Loucy (cell line): ENCODE measurements around the gene SGF29.

ENCODE experiments used
- H2AFZ ChIP-seq: fragments of 200-600 bp; sonication (generic); 2 replicates; pipeline ENCODE4 v1.6.0; 2016; ENCODE audit warnings: antibody characterized with exemption, mild to moderate bottlenecking, low read length, moderate library complexity
- H3F3A ChIP-seq: fragments of 200-600 bp; 2 replicates; pipeline ENCODE4 v1.6.0; 2016; ENCODE audit warnings: antibody characterized with exemption, low read depth, mild to moderate bottlenecking
- H3K27me3 ChIP-seq: fragments of 200-600 bp; sonication (generic); 2 replicates; pipeline ENCODE4 v1.6.1; 2014; ENCODE audit warnings: low read length, mild to moderate bottlenecking; ENCODE audit not compliant: insufficient read depth, poor library complexity, severe bottlenecking
- H3K36me3 ChIP-seq: fragments of 200-600 bp; sonication (generic); 2 replicates; pipeline ENCODE4 v1.6.1; 2016; ENCODE audit warnings: low read length; ENCODE audit not compliant: insufficient read depth
- H3K4me1 ChIP-seq: fragments of 200-600 bp; sonication (generic); 2 replicates; pipeline ENCODE4 v1.5.1; 2014; ENCODE audit warnings: low read length, mild to moderate bottlenecking; ENCODE audit not compliant: insufficient read depth, poor library complexity, severe bottlenecking
- H3K4me2 ChIP-seq: fragments of 200-600 bp; sonication (generic); 2 replicates; pipeline ENCODE4 v1.6.0; 2014; ENCODE audit warnings: antibody characterized with exemption, low read length, low read depth, mild to moderate bottlenecking; ENCODE audit not compliant: poor library complexity, severe bottlenecking
- H3K4me3 ChIP-seq: fragments of 200-600 bp; sonication (generic); 2 replicates; pipeline ENCODE4 v1.5.1; 2014; ENCODE audit warnings: low read length, mild to moderate bottlenecking, mixed read lengths; ENCODE audit not compliant: poor library complexity, severe bottlenecking
- H3K79me2 ChIP-seq: fragments of 200-600 bp; sonication (generic); 2 replicates; pipeline ENCODE4 v1.6.1; 2014; ENCODE audit warnings: low read length; ENCODE audit not compliant: insufficient read depth
- H3K9ac ChIP-seq: fragments of 200-600 bp; sonication (generic); 2 replicates; pipeline ENCODE4 v1.6.0; 2014; ENCODE audit warnings: mild to moderate bottlenecking, low read depth, low read length, moderate library complexity; ENCODE audit not compliant: poor library complexity, severe bottlenecking
- H3K9me2 ChIP-seq: fragments of 200-600 bp; sonication (generic); replicated peaks from 2 replicates; pipeline ENCODE4 v1.6.1; 2016; ENCODE audit warnings: low read depth, low read length, mixed read lengths
- H3K9me3 ChIP-seq: fragments of 200-600 bp; sonication (generic); 2 replicates; pipeline ENCODE4 v1.6.1; 2014; ENCODE audit warnings: mild to moderate bottlenecking, antibody characterized with exemption, low read length, low read depth; ENCODE audit not compliant: insufficient read depth
- H4K20me1 ChIP-seq: fragments of 200-600 bp; sonication (generic); 2 replicates; pipeline ENCODE4 v1.6.0; 2014; ENCODE audit warnings: antibody characterized with exemption, low read length, mild to moderate bottlenecking; ENCODE audit not compliant: insufficient read depth, poor library complexity, severe bottlenecking
- EZH2phosphoT487 ChIP-seq: fragments of 200-600 bp; IDR thresholded peaks from 2 replicates; pipeline ENCODE4 v1.6.1; 2018; ENCODE audit warnings: antibody characterized with exemption, mild to moderate bottlenecking, moderate library complexity, borderline replicate concordance
- TF ChIP-seq, protein P1 (sequence below): fragments of 200-600 bp; sonication (generic); conservative IDR thresholded peaks from 2 replicates; pipeline ENCODE4 v1.5.1; 2014; ENCODE audit warnings: mild to moderate bottlenecking, antibody characterized with exemption, low read length

Gene SGF29

DNA sequence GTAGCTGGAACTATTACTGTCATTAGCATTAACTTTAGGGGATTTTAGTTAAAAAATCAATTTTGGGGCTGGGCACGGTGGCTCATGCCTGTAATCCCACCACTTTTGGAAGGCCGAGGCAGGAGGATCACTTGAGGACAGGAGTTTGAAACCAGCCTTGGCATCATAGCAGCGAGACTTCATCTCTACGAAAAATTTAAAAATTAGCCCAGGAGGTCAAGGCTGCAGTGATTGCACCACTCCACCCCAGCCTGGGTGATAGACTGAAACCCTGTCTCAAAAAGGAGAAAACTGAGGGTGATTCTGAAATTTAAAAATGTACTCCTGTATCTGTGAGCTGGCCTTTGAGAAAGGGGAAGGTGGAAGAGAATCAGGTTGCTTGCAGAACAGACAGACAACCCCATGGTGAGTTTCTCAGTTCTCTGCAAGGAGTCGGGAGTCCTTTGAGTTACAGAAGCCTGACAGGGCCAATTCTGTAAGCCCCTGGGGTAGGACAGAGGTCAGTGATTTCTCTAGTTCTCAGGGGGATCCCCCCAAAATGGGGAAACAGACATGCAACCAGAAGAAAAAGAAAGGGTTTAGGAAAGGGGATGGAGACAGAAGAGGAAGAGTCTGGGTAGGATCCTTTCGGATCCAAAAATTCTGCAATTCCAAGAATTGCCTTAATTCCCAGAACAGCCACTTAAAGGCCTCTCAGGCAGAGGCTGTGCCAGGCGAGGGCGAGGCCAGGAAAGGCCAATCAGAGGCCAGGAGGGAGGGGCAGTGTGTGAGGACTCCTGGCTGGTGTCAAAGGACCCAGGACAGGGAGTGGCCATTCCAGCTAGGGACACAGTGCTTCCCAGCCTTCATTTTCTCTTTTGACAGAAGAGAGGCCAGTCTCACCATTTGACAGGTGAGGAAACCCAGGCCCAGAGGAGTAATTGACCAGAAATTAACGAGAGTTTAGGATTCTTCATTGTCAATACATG lies 21.7 kb upstream of the SGF29 start:
- no peaks in the 10 kb centered on the region for H3K9me3 ChIP-seq
- H3K79me2 ChIP-seq = no peaks in the 10 kb centered on the region
- H3K4me2 ChIP-seq = no peak overlapping the region
- no peak for TF ChIP-seq EZH2phosphoT487
- TF ChIP-seq, protein P1, sequence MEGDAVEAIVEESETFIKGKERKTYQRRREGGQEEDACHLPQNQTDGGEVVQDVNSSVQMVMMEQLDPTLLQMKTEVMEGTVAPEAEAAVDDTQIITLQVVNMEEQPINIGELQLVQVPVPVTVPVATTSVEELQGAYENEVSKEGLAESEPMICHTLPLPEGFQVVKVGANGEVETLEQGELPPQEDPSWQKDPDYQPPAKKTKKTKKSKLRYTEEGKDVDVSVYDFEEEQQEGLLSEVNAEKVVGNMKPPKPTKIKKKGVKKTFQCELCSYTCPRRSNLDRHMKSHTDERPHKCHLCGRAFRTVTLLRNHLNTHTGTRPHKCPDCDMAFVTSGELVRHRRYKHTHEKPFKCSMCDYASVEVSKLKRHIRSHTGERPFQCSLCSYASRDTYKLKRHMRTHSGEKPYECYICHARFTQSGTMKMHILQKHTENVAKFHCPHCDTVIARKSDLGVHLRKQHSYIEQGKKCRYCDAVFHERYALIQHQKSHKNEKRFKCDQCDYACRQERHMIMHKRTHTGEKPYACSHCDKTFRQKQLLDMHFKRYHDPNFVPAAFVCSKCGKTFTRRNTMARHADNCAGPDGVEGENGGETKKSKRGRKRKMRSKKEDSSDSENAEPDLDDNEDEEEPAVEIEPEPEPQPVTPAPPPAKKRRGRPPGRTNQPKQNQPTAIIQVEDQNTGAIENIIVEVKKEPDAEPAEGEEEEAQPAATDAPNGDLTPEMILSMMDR = no peak
- no peak overlapping the region for H3K9ac ChIP-seq
- H3K4me3 ChIP-seq = no peak overlapping the region
- no peaks in the 10 kb centered on the region for H3F3A ChIP-seq
- no peaks in the 10 kb centered on the region for H3K27me3 ChIP-seq
- H3K4me1 ChIP-seq = no peaks in the 10 kb centered on the region
- no peaks in the 10 kb centered on the region for H3K9me2 ChIP-seq
- no peaks in the 10 kb centered on the region for H4K20me1 ChIP-seq
- no peak overlapping the region for H2AFZ ChIP-seq
- no peaks in the 10 kb centered on the region for H3K36me3 ChIP-seq

DNA sequence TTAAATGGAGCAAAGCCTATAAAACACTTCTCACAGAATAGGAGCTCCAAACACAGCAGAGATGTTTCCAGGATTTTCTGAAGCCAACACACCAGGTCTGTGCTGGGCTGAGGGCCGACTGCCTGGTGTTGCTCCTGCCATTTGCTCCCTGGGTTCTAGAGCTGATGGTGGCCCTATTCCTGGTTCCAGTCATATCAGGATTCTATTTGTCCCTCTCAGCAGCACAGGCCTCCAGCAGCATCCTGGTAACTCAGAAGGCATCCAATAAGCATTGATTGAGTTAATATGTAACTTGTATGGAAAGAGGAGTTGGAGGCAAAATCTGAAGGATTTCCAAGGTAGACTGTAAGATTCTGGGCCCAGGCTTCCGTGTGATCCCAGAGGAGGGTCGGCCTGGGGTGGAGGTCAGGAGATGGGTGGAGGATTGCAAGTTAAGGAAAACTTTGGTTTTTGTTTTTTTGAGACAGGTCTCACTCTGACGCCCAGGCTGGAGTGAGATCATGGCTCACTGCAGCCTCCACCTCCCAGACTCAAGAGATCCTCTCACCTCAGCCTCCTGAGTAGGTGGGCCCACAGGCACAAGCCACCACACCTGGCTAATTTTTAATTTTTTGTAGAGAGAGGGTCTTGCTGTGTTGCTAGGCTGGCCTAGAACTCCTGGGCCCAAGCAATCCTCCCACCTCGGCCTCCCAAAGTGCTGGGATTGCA lies 20.6 kb upstream of the SGF29 start:
- Histone ChIP-seq H3K9me3 (no peaks in the 10 kb centered on the region), H3K4me1 (no peaks in the 10 kb centered on the region), H3K4me2 (no peak overlapping the region), H3F3A (no peaks in the 10 kb centered on the region), H3K4me3 (no peak overlapping the region), H2AFZ (no peak overlapping the region), H3K9ac (no peak overlapping the region), H3K27me3 (no peaks in the 10 kb centered on the region), H4K20me1 (no peaks in the 10 kb centered on the region), H3K9me2 (no peaks in the 10 kb centered on the region), H3K79me2 (no peaks in the 10 kb centered on the region), H3K36me3 (no peaks in the 10 kb centered on the region)
- TF ChIP-seq EZH2phosphoT487 = no peak
- TF ChIP-seq, protein P1 = no peak

DNA sequence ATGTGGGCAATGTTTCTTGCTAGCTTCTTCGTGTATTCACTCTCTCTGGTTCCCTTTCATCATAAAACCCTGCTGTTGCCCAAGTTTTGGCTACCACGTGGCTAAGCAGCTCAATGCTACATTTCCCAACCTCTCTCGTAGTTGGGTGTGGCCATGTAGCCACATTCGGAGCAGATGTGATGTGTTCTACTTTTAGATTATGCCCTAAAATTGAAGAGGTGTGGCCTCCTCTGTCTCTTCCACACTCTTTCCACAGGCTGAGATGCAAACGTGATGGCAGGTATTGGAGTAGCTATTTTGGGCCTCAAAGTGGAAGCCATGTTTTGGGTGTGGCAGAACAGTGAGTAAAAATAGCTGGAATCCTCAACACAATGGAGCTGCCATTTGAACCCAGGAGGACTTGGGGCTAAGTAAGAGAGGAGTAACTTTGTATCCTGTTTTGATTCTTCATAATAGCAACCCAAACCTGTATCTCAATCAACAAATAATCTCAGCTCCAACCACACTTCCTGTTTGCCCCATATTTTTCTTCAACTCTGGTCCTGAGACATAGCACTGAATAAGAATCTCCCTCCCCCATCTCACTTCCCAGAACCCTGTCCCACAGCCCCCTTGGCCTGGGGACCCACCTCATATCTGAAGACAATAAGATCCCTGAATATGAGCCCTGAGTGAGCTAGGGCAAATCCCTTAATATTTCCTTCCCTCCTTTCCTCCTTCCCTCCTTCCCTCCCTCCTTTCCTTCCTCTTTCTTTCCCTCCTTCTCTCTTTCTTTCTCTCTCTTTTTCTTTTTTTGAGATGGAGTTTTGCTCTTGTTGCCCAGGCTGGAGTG lies 19.0 kb upstream of the SGF29 start:
- TF ChIP-seq EZH2phosphoT487 = no peak
- TF ChIP-seq, protein P1 = no peak
- H3K4me2 ChIP-seq = no peak overlapping the region
- H3K9me2 ChIP-seq = no peaks in the 10 kb centered on the region
- no peaks in the 10 kb centered on the region for H3K79me2 ChIP-seq
- H3K4me3 ChIP-seq = no peak overlapping the region
- H3K4me1 ChIP-seq = no peaks in the 10 kb centered on the region
- H3K9me3 ChIP-seq = no peaks in the 10 kb centered on the region
- no peak overlapping the region for H2AFZ ChIP-seq
- H3K36me3 ChIP-seq = no peaks in the 10 kb centered on the region
- no peaks in the 10 kb centered on the region for H3F3A ChIP-seq
- H3K9ac ChIP-seq = no peak overlapping the region
- H4K20me1 ChIP-seq = no peaks in the 10 kb centered on the region
- no peaks in the 10 kb centered on the region for H3K27me3 ChIP-seq
